Right forelimb (tissue), 1 donor: ENCODE results near the gene ZC3H18.

Experiments
- DNase-seq: peaks from one replicate; pipeline ENCODE4 v3.0.0-alpha.2; 2018

The ZC3H18 gene

GRCh38 chr16:88569985-88570690 lies at the start of gene ZC3H18:
Gene ZC3H18 (plus strand): TSS chr16:88570403. CDS start chr16:88577124, 6,721 bp downstream.
- DNase-seq: peak; percentile 98

DNA sequence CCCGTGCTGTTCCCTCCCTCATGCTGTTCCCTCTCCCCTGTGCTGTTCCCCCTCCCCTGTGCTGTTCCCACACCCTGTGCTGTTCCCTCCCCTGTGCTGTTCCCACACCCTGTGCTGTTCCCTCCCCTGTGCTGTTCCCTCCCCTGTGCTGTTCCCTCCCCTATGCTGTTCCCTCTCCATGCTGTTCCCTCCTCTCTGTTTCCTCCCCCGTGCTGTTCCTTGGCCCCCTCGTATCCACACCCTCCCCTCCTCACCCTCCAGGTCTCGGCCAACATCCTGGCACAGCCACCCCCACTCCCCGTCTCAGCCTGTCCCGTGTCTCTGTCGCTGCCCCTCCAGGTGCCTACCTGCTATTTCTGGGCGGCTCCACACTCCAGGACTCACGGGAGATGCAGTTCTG lies 48.5 kb upstream of the ZC3H18 start:
- DNase-seq: no peak

- DNase-seq: no peak
Measured at GRCh38 chr16:88522276-88522949, 47.8 kb upstream of the ZC3H18 start.

DNA sequence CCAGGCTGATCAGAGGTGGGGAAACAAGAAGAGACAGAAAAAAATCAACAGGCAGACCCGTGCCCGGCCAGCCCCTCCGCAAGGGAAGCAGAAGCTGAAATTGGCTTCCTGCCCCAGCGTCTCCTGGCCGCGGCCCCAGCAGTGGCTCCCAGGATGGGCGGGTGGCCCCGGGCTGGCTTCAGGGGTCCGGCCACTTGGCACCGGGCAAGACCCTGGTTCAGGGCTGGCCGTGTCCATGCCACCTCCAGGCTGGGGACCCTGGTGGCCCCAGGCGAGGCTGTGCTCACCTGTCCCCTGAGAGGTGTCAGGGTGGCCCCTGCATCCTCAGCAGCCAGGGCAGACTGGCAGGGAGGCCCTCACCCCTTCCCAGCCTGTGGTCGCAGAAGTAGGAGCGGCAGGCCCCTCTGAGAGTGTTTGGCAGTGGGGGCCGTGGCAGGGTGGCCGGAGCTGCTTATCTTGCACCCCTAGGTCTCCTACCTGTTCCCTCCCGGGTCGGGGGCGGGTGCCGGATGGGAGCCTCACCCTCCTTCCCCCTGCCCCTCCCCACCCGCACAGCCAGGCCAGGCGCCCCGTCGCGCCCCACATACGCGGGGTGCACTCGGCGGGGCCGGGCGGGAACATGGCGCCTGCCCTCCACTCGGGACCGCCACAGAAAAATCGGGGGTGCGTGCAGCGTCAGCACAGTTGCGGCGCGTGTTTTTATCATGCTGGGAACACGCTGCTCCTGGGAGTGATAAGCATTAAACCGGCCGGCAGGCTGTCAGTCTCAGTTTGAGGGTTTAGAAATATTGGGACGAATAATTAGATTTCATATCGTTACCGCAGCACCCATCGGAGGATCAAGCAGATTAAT lies 46.7 kb upstream of the ZC3H18 start:
- DNase-seq: no peak

DNA sequence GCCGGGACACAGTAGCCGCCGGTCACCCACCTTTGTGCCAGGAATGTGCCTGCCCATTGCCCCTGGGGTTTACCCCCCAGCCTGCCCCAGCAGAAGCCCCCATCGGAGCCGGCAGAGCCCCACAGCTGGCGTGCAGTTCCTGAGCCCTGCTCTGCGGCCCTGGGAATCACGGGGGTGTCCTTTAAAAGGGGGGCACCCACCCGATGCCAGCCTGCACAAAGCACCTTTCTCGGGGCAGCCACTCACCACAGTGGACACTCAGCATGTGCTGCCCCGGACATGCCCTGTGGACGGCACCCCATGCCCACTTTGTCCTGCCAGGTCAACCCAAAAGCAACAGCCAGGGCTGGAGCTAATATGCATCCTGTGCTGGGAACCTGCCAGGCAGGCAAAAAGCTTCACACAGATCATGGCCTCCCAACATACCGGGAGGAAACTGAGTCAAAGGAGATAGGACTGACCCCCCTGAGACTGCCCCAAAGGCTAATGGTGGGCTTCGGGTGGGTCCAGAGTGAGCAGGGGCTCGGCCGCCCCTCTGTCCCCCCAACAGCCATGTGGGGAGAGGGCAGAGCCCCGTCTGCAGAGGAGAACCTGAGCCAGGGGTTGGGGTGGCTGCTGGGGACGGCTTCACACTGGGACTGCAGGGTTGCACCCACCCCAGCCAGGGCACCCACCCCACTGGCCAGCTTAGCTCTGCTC lies 45.8 kb upstream of the ZC3H18 start:
- DNase-seq: no peak

DNA sequence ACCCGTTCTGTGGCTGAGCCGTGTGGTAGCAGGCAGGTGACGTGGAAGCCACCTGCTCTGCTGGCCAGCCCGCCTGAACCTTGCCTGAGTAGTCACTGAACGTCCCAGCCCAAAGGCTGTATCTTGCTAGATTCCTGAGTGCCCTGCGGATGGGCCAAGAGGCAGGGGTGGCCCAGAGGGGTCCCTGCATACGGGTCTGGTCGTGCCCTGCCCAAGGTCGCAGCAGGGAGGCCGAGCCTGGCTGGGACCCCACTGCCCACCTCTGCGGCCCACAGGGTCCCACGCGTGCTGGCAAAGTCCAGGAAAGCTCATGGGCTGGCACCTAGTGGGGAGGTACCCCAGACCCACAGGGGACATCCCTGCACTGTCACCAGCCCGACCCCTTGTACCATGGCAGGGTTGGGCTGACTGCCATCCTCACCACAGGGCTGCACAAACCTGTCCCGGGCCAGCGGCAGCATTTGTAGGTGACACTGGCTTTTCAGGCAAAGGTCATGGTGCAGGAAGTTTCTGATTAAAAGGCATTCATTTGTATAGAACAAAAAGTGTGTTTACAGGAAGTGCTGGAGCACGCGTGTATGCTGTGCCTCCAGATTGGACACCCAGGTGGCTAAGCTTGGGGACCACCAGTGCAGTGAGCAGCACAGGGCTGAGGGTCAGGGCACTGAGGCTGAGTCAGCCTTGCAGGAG lies 45.1 kb upstream of the ZC3H18 start:
- no peak for DNase-seq

GRCh38 chr16:88525663-88525990 lies 44.6 kb upstream of the ZC3H18 start:
- no peak for DNase-seq

DNA sequence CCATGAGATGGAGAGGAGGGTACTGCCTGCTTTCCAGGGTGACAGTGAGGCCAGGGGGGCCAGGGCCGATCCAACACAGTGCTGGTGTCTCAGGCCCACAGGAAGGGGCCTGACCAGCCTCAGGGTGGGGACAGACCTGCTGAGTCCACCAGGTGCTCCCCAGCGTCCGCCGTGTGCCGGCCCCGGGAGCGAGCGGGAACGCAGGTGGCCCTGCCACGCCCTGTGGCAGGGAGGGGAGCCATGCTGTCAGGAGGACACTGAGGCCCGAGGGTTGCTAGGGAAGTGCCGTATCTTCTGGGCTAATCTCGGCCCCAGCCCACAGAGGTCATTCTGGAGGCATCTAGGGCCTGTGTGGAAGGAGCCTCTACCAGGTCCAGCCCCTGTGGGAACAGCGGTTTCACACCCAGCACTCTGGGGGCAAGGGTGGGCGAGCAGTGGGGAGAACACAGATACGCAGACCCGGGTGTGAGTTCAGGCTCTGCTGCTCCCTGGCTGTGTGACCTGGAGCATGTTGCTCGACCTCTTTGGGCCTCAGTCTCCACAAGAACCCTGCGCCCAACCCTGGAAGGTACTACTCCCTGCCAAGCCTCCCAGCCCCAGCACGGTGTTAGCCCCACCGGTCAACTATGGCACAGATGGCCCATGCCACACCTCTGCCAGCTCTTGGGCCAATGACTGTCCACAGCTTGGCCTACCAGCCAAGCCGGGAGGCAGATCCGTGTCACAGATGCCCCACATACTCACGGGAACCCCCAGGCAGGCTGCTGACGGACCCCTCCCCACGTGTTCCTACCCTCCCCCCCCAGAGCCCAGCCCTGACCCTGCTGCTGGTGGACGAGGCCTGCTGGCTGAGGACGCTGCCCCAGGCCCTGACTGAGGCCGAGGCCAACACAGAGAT lies 43.9 kb upstream of the ZC3H18 start:
- no peak for DNase-seq

GRCh38 chr16:88526906-88527185 lies 43.4 kb upstream of the ZC3H18 start:
- DNase-seq: no peak

- peak; percentile 86 for DNase-seq
Measured at GRCh38 chr16:88527186-88527936, 42.8 kb upstream of the ZC3H18 start.

- no peak for DNase-seq
Measured at GRCh38 chr16:88527937-88528743, 42.1 kb upstream of the ZC3H18 start.

GRCh38 chr16:88528902-88529318 lies 41.3 kb upstream of the ZC3H18 start:
- DNase-seq: no peak

DNA sequence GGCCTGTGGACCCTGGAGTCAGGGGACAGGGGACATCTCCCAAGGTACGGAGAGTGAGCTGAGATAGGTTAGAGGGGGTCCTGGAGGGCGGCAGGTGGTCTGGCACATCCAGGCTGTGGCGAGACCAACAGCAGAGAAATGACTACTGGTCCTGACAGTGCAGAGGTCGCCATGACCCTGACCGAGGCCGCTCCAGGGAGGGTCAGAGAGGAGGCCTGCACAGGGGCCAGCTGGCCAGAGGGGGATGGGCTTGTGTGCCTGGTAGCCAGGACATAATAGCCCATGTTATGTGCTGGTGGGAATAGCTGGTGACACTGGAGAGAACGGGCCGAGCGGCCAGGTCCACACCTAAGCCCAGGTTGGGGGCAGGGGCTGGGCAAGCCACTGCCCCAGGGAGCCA lies 40.6 kb upstream of the ZC3H18 start:
- no peak for DNase-seq

GRCh38 chr16:88530051-88530857 lies 39.9 kb upstream of the ZC3H18 start:
- no peak for DNase-seq

- no peak for DNase-seq
Measured at GRCh38 chr16:88530858-88531203, 39.4 kb upstream of the ZC3H18 start.

DNA sequence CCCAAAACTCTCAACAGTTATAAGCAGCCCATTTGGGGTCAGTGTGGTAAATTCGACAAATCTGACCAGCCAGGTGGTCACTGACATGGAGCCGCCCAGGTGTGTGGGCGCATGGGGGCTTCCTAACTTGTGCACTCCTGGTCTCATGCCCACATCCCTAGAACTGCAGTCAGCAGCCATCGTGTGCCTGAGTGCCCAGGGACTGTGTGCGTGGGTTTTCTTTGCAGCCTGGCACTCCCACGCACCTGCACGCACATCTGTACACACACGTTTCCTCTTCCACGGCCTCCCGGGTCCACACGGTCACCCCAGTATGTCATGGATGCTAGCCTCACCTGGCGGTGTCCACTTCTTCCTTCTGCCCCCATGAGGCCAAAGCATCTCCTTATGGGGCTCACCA lies 38.9 kb upstream of the ZC3H18 start:
- no peak for DNase-seq

DNA sequence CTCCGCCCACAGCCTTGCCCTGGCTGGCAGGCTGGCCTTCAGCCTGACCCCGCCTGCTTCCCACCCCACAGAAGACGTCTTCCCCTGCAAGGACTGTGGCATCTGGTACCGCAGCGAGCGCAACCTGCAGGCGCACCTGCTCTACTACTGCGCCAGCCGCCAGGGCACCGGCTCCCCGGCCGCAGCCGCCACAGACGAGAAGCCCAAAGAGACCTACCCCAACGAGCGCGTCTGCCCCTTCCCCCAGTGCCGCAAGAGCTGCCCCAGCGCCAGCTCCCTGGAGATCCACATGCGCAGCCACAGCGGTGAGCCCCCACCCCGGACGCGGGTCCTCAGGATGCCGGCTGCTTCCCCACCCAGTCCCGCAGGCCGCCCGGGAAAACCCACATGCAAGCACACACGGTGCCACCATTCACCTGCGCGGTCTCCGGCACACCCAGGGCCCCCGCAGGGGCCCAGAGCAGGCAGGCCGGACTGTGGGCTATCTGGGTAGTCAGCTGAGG lies 38.2 kb upstream of the ZC3H18 start:
- no peak for DNase-seq

DNA sequence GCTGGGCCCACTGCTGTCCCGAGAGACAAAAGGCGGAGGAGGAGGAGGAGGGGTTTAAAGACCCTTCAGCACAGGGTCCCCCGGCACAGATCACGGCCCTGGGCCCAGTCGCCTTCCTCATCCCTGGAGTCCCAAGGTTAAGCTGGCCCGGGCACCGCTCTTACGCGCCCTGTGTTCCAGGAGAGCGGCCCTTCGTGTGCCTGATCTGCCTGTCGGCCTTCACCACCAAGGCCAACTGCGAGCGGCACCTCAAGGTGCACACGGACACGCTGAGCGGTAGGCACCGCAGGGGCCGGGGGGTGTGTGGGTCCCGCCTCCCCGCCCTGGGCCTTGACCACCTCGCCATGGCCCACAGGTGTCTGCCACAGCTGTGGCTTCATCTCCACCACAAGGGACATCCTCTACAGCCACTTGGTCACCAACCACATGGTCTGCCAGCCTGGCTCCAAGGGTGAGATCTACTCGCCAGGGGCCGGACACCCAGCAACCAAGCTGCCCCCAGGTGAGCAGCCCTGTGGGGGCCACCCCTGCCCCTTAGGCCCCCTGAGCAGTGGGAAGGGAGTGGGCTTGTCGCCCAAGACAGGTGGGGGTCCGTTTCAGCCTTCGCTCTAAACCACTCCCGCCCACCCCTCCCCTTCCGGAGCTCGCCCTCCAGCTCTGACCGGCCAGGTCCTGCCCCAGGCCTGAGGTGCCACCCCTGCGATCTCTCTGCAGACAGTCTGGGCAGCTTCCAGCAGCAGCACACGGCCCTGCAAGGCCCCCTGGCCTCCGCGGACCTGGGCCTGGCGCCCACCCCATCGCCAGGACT lies 37.6 kb upstream of the ZC3H18 start:
- no peak for DNase-seq
